DND-41 (cell line): ENCODE measurements around the gene PID1.
A peak's percentile ranks its signal among the peaks of the same experiment; 100 is the strongest.

Experiments used
- ATAC-seq: fragments of 200-7000 bp; cut with Tn5 transposase; 3 replicates; pipeline ENCODE4 v1.9.1; 2021; ENCODE audit warnings: low read depth; ENCODE audit not compliant: insufficient read depth
- DNase-seq: peaks from one replicate; pipeline ENCODE4 v3.0.0-alpha.2; 2020
- H2AFZ ChIP-seq: 2 replicates; pipeline ENCODE4 v1.6.0; 2012; ENCODE audit warnings: low read depth, low read length
- H3K27ac ChIP-seq: 2 replicates; pipeline ENCODE4 v1.5.1; 2012; ENCODE audit warnings: low read length, inconsistent platforms
- H3K27me3 ChIP-seq: fragments of 200-600 bp; sonication (generic); 2 replicates; pipeline ENCODE4 v1.6.0; 2012; ENCODE audit warnings: low read length, mild to moderate bottlenecking, inconsistent platforms; ENCODE audit not compliant: insufficient read depth, poor library complexity
- H3K36me3 ChIP-seq: 2 replicates; pipeline ENCODE4 v1.5.1; 2012; ENCODE audit warnings: low read length, inconsistent platforms; ENCODE audit not compliant: insufficient read depth
- H3K4me1 ChIP-seq: 2 replicates; pipeline ENCODE4 v1.5.1; 2012; ENCODE audit warnings: mild to moderate bottlenecking, low read length; ENCODE audit not compliant: insufficient read depth
- H3K4me2 ChIP-seq: 2 replicates; pipeline ENCODE4 v1.6.0; 2012; ENCODE audit warnings: mild to moderate bottlenecking, moderate library complexity, low read length, inconsistent platforms; ENCODE audit not compliant: insufficient read depth
- H3K4me3 ChIP-seq, 2 experiments: fragments of 200-600 bp in 1 of 2; shearing (Covaris generic) in 1 of 2; 2 replicates each; pipeline ENCODE4 v1.5.1; 2012 to 2016; ENCODE audit warnings: inconsistent platforms in 2 of 2, low read length in 2 of 2, mild to moderate bottlenecking in 2 of 2, low read depth in 1 of 2, moderate library complexity in 1 of 2
- H3K79me2 ChIP-seq: 2 replicates; pipeline ENCODE4 v1.6.0; 2012; ENCODE audit warnings: low read length, inconsistent platforms; ENCODE audit not compliant: insufficient read depth
- H3K9ac ChIP-seq: 2 replicates; pipeline ENCODE4 v1.6.0; 2012; ENCODE audit warnings: low read depth, mild to moderate bottlenecking, inconsistent platforms, low read length, moderate library complexity
- H3K9me3 ChIP-seq: 2 replicates; pipeline ENCODE4 v1.5.1; 2012; ENCODE audit warnings: low read length, moderate library complexity, mild to moderate bottlenecking, inconsistent platforms; ENCODE audit not compliant: insufficient read depth, severe bottlenecking
- H4K20me1 ChIP-seq: 2 replicates; pipeline ENCODE4 v1.6.0; 2012; ENCODE audit warnings: low read length; ENCODE audit not compliant: insufficient read depth
- CTCF ChIP-seq: IDR thresholded peaks from 2 replicates; pipeline ENCODE4 v1.5.1; 2012; ENCODE audit warnings: borderline replicate concordance, low read length, moderate library complexity, mild to moderate bottlenecking; ENCODE audit not compliant: poor library complexity, severe bottlenecking; ENCODE audit errors: extremely low read depth
- EZH2 ChIP-seq: IDR thresholded peaks from 3 replicates; pipeline ENCODE4 v1.6.1; 2012; ENCODE audit warnings: borderline replicate concordance, low read depth, mild to moderate bottlenecking, moderate library complexity, low read length, inconsistent platforms; ENCODE audit not compliant: severe bottlenecking

PID1 gene

GRCh38 chr2:229239021-229239420 is 32.1 kb downstream of the PID1 start:
- no peaks in the 10 kb centered on the region for H3K27me3 ChIP-seq
- no peak overlapping the region for H3K4me3 ChIP-seq
- no peak for ATAC-seq
- peaks cover 2% of the 10 kb centered on the region for H3K9me3 ChIP-seq
- TF ChIP-seq EZH2 (no peak), CTCF (no peak)
- no peak overlapping the region for H3K4me2 ChIP-seq
- H3K9ac ChIP-seq = no peak overlapping the region
- H3K4me1 ChIP-seq = no peaks in the 10 kb centered on the region
- no peaks in the 10 kb centered on the region for H4K20me1 ChIP-seq
- no peaks in the 10 kb centered on the region for H3K36me3 ChIP-seq
- no peak overlapping the region for H2AFZ ChIP-seq
- no peaks in the 10 kb centered on the region for H3K79me2 ChIP-seq
- no peak overlapping the region for H3K27ac ChIP-seq
- DNase-seq = no peak

DNA sequence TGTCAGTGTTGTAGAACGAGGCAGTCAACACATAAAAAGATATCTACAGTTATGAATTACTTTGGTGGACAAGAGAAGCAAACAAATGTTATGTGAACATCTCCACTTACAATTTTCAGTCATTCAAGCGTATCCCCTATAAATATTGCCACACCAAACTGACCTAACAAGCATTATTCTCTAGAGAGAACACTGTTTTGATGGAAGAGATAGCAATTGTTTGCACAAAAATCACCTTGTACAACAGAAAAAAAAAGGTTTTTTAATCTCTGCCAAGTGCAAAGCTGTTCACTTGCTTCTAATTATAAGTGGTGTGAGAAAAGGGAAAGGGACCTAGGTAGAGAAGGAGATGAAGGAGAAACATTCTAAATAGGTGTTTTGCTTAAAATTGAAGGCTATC is 33.8 kb downstream of the PID1 start:
- Histone ChIP-seq H2AFZ (no peak overlapping the region), H3K36me3 (no peaks in the 10 kb centered on the region), H3K9me3 (peaks cover 2% of the 10 kb centered on the region), H3K79me2 (no peaks in the 10 kb centered on the region), H3K4me3 (no peak overlapping the region), H3K9ac (no peak overlapping the region), H4K20me1 (no peaks in the 10 kb centered on the region), H3K4me1 (no peaks in the 10 kb centered on the region), H3K27me3 (no peaks in the 10 kb centered on the region), H3K27ac (no peak overlapping the region), H3K4me2 (no peak overlapping the region)
- ATAC-seq (no peak), DNase-seq (no peak)
- TF ChIP-seq CTCF (no peak), EZH2 (no peak)

DNA sequence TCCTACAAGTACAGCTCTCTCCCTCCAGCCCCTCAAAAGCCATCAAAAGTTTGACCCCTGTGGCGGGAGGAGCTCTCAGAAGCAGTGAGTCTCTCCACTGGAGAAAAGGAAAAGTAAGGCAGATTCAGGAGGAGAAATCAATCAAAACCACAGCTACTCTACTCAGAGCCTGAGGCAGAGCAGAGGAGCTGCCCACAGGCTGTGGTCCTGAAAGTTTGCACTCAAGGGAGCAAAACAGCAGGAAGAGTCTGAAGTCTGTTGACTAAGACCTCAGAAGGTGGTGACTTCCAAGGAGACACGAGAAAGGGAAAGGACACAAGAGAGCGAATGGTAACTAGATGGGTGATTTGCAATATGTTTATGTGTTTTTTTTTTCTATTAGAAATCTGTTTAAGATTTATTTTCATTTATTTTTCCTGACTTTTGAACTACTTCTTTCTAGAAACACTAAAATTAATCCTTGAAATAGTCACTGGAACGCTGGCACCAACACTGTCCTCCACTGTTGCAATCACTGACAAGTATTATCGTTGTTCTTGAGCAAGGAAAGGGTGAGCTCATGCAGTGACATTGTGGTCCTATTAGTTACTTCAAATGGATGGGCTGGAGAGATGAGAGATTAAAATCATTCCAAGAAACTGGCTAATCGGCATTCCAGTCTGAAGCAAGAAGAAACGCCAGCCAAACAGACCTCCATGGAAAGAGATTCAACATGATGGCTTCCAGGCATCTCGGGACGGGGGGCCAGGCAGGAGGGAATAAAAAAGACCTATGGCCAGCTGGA is 35.8 kb downstream of the PID1 start:
- H3K36me3 ChIP-seq = no peaks in the 10 kb centered on the region

More for the DNA sequence above, 35.8 kb downstream of the PID1 start:
- peak; percentile 3 for DNase-seq
- Histone ChIP-seq H2AFZ (no peak overlapping the region), H3K27ac (no peak overlapping the region), H3K9ac (no peak overlapping the region), H3K27me3 (no peaks in the 10 kb centered on the region), H3K9me3 (no peaks in the 10 kb centered on the region), H3K79me2 (no peaks in the 10 kb centered on the region), H3K4me2 (no peak overlapping the region), H4K20me1 (no peaks in the 10 kb centered on the region), H3K4me1 (no peaks in the 10 kb centered on the region), H3K4me3 (no peak overlapping the region)
- TF ChIP-seq EZH2 = no peak
- no peak for TF ChIP-seq CTCF
- ATAC-seq = no peak
